ENCODE measurements around the gene CHPF2. TPM values are rescaled to one million over a fixed set of nuclear protein-coding genes. Genes with fewer than 3 reads are reported as not detected.

Gene CHPF2
- polyA plus RNA-seq, 4 donors = 11.6 to 27.2 (median 18.1) TPM

DNA sequence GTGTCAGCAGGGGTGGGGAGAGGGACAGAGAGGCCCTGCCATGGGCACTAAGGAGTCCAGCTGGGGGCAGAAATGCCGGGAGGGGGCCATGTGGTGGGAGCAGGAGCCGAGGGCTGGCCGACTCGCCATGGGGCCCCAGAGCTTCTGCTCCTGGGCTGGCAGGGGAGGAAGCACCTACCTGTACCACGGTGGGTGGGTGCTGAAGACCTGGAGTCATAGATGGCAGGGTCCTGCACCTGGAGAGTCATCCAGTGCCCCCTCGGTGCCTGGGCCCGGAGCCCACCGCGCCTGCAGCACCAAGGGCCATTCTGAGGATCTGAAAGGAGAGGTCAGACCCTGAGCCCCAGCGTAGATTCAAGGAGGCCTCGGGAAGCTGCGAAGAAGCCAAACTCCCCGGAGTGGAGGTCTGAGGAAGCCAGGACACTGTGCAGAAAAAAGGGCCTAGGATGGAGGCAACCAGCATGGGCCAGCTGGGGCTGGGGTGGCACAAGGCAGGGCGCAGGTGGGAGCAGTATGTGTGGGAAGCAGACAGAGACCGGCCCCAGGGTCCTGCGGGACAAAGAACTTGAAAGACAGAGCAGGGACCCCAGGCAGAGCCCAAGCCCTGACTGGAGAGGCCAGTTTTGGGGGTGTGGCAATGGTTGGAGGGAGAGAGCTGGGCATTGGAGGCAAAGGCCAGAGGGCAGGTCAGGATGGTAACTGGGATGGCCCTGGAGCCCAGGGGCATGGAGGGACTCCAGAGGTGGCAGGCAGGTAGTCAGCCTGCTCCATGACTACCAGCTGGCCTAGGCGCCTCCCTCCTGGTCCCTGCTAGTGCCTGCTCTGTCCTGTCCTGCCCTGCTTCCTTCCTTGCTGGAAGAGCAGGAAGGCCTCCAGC lies 42.9 kb downstream of the CHPF2 start:
- H3K4me3 ChIP-seq (ENCODE audit: low read depth in 1 of 3, low read length in 3 of 3) = no peak overlapping the region
- 80 to 82% (median 81%) methylated on average over 17 of the region's 17 CpGs for WGBS, 3 donors
- no peak overlapping the region for H3K27ac ChIP-seq (ENCODE audit: low read depth in 1 of 3, low read length in 2 of 3)
- no peak for FAIRE-seq
- no peaks in the 10 kb centered on the region for H3K9me3 ChIP-seq (ENCODE audit: control insufficient read depth in 2 of 2, insufficient read depth in 1 of 2, low read depth in 1 of 2, low read length in 1 of 2)
- H3K4me1 ChIP-seq (ENCODE audit: control insufficient read depth in 3 of 3, insufficient read depth in 2 of 3, low read depth in 1 of 3, low read length in 2 of 3) = peaks cover 0 to 4% (median 3%) of the 10 kb centered on the region in 3 donors
- DNase-seq = no peak
- peaks cover 0 to 32% (median 3%) of the 10 kb centered on the region in 3 donors for H3K27me3 ChIP-seq (ENCODE audit: control insufficient read depth in 3 of 3, insufficient read depth in 3 of 3, low read length in 3 of 3)
- H3K36me3 ChIP-seq (ENCODE audit: control insufficient read depth in 3 of 3, insufficient read depth in 2 of 3, low read depth in 1 of 3, low read length in 3 of 3) = no peaks in the 10 kb centered on the region

DNA sequence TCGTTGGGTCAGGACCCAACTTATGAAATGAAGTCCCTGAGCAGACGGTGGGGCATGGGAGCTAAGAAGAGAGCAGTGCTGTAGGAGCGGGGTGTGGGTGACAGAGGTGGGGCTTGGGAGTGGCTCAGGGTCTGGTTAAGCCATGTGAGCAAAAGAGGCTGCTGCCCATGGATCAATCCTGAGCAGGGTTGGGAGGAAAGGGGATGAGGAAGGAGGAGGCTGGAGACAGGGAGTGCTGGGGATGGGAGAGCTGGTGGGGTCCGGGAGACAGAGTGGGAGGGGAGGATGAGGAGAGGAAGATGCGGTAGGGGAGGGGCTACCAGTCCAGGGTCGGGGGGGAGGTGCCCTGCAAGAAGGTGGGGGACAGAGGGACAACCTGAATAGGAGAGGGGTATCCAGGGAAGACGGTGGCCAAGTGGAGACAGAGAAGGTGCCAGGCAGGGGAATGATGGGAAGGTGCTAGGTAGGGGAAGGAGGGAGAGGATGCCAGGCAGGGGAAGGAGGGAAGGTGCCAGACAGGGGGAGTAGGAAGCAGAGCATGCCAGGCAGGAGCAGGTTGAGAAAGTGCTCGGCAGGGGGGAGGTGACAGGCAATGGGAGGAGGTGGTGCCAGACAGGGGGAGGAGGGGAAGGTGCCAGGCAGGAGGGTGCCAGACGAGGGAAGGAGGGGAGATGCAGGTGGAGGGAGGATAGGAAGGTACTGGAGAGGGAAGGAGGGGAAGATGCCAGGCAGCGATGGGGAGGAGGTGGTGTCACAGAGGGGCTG lies 43.7 kb downstream of the CHPF2 start:
- Histone ChIP-seq H3K36me3 (ENCODE audit: control insufficient read depth in 3 of 3, insufficient read depth in 2 of 3, low read depth in 1 of 3, low read length in 3 of 3) (no peaks in the 10 kb centered on the region), H3K4me1 (ENCODE audit: control insufficient read depth in 3 of 3, insufficient read depth in 2 of 3, low read depth in 1 of 3, low read length in 2 of 3) (peaks cover 0 to 4% (median 3%) of the 10 kb centered on the region in 3 donors), H3K4me3 (ENCODE audit: low read depth in 1 of 3, low read length in 3 of 3) (no peak overlapping the region), H3K27ac (ENCODE audit: low read depth in 1 of 3, low read length in 2 of 3) (no peak overlapping the region), H3K9me3 (ENCODE audit: control insufficient read depth in 2 of 2, insufficient read depth in 1 of 2, low read depth in 1 of 2, low read length in 1 of 2) (no peaks in the 10 kb centered on the region), H3K27me3 (ENCODE audit: control insufficient read depth in 3 of 3, insufficient read depth in 3 of 3, low read length in 3 of 3) (peaks cover 0 to 34% (median 3%) of the 10 kb centered on the region in 3 donors)
- no peak for FAIRE-seq
- 12 to 25% (median 18%) methylated on average over 10 of the region's 10 CpGs for WGBS, 3 donors
- no peak for DNase-seq

DNA sequence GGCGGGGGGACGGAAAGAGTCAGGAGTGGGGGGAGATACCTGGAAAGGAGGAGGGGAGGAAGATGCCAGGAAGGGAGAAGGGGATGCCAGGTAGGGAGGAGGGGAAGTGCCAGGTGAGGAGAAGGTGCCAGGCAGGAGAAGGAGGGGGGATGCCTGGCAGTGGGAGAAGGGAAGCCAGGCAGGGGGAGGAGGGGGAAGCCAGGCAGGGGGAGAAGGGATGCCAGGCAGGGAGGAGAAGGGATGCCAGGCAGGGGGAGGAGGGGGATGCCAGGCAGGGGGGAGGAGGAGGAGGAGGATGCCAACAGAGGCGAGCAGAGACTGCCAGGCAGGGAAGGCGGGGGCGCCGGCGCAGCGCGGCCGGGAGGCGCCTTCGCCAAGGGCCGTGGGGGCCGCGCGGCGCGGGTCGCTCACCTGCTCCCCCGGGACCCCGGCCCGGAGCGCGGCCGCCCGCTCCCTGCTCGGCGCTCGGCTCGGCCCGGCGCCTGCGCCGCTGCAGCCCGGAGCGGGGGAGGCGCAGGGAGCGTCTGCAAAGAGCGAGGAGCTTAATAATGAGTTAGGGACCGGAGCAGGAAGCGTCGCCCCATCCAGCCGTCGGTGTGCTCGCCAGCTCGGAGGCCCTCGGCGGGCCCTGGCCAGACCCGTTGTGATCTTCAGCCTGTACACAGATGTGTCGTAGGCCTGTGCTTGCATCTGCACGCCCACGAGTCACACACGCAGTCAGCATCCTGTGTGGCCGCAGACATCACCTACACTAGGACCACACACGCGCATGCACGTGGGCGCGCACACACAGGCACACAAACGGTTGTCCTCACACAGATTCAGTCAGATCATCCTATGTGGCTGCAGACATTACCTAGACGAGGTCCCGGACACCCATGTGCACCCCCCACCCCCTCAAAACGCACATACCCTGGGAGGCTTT lies 44.6 kb downstream of the CHPF2 start:
- FAIRE-seq (no peak), DNase-seq (peak; percentile 14 to 69)
- WGBS, 3 donors = 4 to 9% (median 4%) methylated on average over 28 to 63 of the region's 63 CpGs

DNA sequence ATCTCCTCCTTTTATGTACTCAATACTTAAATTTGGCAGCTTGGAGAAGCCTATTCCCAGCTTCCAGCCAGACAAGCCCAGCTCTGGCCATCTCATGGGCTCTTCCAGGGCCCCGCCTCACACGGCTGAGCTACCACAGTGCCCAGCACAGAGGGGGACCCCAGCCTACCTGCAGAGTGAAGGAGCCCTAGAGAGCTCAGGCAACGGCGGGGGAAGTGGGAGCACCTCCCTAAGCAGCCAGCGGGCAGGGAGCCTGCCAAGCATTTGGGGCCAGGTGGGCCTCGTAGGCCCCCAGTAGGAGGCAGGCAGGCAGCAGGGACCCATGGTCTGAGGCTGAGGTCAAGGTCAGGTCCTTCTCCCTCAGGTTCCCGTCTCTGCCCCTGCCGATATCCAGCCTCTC lies 45.3 kb downstream of the CHPF2 start:
- DNase-seq (no peak), FAIRE-seq (no peak)
- H3K9me3 ChIP-seq (ENCODE audit: control insufficient read depth in 2 of 2, insufficient read depth in 1 of 2, low read depth in 1 of 2, low read length in 1 of 2) = no peaks in the 10 kb centered on the region
- H3K4me1 ChIP-seq (ENCODE audit: control insufficient read depth in 3 of 3, insufficient read depth in 2 of 3, low read depth in 1 of 3, low read length in 2 of 3) = peaks cover 0 to 3% (median 0%) of the 10 kb centered on the region in 3 donors
- no peaks in the 10 kb centered on the region for H3K36me3 ChIP-seq (ENCODE audit: control insufficient read depth in 3 of 3, insufficient read depth in 2 of 3, low read depth in 1 of 3, low read length in 3 of 3)
- no peak overlapping the region for H3K27ac ChIP-seq (ENCODE audit: low read depth in 1 of 3, low read length in 2 of 3)
- peaks cover 0 to 45% (median 3%) of the 10 kb centered on the region in 3 donors for H3K27me3 ChIP-seq (ENCODE audit: control insufficient read depth in 3 of 3, insufficient read depth in 3 of 3, low read length in 3 of 3)
- 59 to 74% (median 71%) methylated on average over 6 to 8 of the region's 8 CpGs for WGBS, 3 donors
- H3K4me3 ChIP-seq (ENCODE audit: low read depth in 1 of 3, low read length in 3 of 3) = no peak overlapping the region

More for the DNA sequence above, 44.6 kb downstream of the CHPF2 start:
- peak overlapping the region in 2 of 3 donors; percentile 19 to 52 for H3K4me3 ChIP-seq (ENCODE audit: low read depth in 1 of 3, low read length in 3 of 3)
- H3K36me3 ChIP-seq (ENCODE audit: control insufficient read depth in 3 of 3, insufficient read depth in 2 of 3, low read depth in 1 of 3, low read length in 3 of 3) = no peaks in the 10 kb centered on the region
- peaks cover 0 to 41% (median 3%) of the 10 kb centered on the region in 3 donors for H3K27me3 ChIP-seq (ENCODE audit: control insufficient read depth in 3 of 3, insufficient read depth in 3 of 3, low read length in 3 of 3)
- H3K27ac ChIP-seq (ENCODE audit: low read depth in 1 of 3, low read length in 2 of 3) = no peak overlapping the region
- H3K9me3 ChIP-seq (ENCODE audit: control insufficient read depth in 2 of 2, insufficient read depth in 1 of 2, low read depth in 1 of 2, low read length in 1 of 2) = no peaks in the 10 kb centered on the region
- H3K4me1 ChIP-seq (ENCODE audit: control insufficient read depth in 3 of 3, insufficient read depth in 2 of 3, low read depth in 1 of 3, low read length in 2 of 3) = peaks cover 0 to 3% (median 2%) of the 10 kb centered on the region in 3 donors

DNA sequence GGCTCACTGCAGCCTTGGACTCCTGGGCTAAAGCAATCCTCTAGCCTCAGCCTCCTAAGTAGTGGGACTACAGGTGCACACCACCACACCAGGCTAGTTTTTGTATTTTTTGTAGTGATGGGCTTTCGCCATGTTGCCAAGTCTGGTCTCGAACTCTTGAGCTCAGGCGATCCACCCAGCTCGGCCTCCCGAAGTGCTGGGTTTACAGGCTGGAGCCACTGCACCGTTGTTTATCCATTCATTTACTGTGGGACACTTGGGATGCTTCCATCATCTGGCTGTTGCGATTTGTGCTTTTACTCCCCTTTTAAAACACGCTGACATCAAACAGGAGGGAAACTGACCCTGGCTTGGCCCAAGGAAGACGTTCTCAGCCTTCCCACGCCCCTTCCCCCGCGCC lies 46.7 kb downstream of the CHPF2 start:
- no peak for DNase-seq
- 86 to 92% (median 89%) methylated on average over 12 of the region's 12 CpGs for WGBS, 3 donors
- no peak for FAIRE-seq
- no peak overlapping the region for H3K27ac ChIP-seq (ENCODE audit: low read depth in 1 of 3, low read length in 2 of 3)
- peaks cover 0 to 2% of the 10 kb centered on the region in 2 donors for H3K9me3 ChIP-seq (ENCODE audit: control insufficient read depth in 2 of 2, insufficient read depth in 1 of 2, low read depth in 1 of 2, low read length in 1 of 2)
- no peaks in the 10 kb centered on the region for H3K36me3 ChIP-seq (ENCODE audit: control insufficient read depth in 3 of 3, insufficient read depth in 2 of 3, low read depth in 1 of 3, low read length in 3 of 3)
- H3K27me3 ChIP-seq (ENCODE audit: control insufficient read depth in 3 of 3, insufficient read depth in 3 of 3, low read length in 3 of 3) = peaks cover 0 to 48% (median 3%) of the 10 kb centered on the region in 3 donors
- no peak overlapping the region for H3K4me3 ChIP-seq (ENCODE audit: low read depth in 1 of 3, low read length in 3 of 3)
- H3K4me1 ChIP-seq (ENCODE audit: control insufficient read depth in 3 of 3, insufficient read depth in 2 of 3, low read depth in 1 of 3, low read length in 2 of 3) = peaks cover 0 to 3% (median 0%) of the 10 kb centered on the region in 3 donors

DNA sequence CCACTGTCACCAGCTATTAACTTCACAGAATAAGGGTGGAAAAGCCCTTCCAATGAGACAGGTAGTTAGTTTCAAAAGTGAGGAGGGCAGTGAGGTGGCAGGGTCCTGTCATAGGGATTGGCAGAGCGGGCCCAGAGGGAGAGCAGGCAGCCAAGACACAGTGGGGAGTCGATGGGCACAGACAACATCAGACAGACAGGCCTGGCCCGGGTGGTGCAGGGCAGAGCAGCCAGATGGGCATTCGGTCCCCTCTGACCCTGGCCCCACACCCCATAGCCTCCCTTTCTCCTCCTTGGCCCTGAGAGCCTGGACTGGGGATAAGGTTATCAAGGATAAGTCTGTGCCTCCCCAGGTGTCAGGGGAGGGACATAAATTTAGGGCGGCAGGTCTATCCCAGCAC lies 47.6 kb downstream of the CHPF2 start:
- peaks cover 0 to 50% (median 3%) of the 10 kb centered on the region in 3 donors for H3K27me3 ChIP-seq (ENCODE audit: control insufficient read depth in 3 of 3, insufficient read depth in 3 of 3, low read length in 3 of 3)
- peaks cover 0 to 2% of the 10 kb centered on the region in 2 donors for H3K9me3 ChIP-seq (ENCODE audit: control insufficient read depth in 2 of 2, insufficient read depth in 1 of 2, low read depth in 1 of 2, low read length in 1 of 2)
- 79 to 89% (median 81%) methylated on average over 5 of the region's 5 CpGs for WGBS, 3 donors
- DNase-seq (no peak), FAIRE-seq (no peak)
- peaks cover 0 to 3% (median 0%) of the 10 kb centered on the region in 3 donors for H3K4me1 ChIP-seq (ENCODE audit: control insufficient read depth in 3 of 3, insufficient read depth in 2 of 3, low read depth in 1 of 3, low read length in 2 of 3)
- H3K36me3 ChIP-seq (ENCODE audit: control insufficient read depth in 3 of 3, insufficient read depth in 2 of 3, low read depth in 1 of 3, low read length in 3 of 3) = no peaks in the 10 kb centered on the region
- H3K4me3 ChIP-seq (ENCODE audit: low read depth in 1 of 3, low read length in 3 of 3) = no peak overlapping the region
- H3K27ac ChIP-seq (ENCODE audit: low read depth in 1 of 3, low read length in 2 of 3) = no peak overlapping the region

DNA sequence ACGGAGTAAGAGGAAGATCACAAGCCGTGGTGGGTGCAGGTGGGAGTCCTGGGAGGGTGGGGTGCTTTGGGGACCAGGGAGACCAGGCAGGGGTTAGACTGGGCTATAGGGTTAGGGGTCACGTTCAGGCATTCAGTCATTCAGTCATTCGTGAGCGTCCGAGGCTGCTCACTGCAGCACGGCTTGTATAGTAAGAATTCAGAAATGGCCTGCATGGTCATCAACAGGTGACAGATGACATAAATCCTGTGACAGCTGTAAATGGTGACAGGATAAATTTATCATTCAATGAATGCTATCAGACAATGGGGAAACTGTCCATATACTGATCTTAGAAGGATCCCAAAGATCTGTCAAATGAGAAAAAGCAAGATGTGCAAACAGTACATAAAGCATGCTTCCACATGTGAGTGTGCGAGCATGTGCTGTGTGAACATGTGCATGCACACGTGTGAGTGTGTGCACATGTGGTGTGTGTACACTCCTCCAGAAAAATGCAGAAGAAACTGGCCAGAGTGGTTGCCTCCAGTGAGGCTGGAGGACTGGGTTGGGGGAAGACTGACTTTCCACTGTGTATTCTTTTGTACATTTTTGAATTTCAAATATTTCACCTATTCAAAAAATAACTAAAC lies 48.2 kb downstream of the CHPF2 start:
- H3K36me3 ChIP-seq (ENCODE audit: control insufficient read depth in 3 of 3, insufficient read depth in 2 of 3, low read depth in 1 of 3, low read length in 3 of 3) = no peaks in the 10 kb centered on the region
- DNase-seq = no peak
- H3K4me3 ChIP-seq (ENCODE audit: low read depth in 1 of 3, low read length in 3 of 3) = no peak overlapping the region
- peaks cover 0 to 48% (median 3%) of the 10 kb centered on the region in 3 donors for H3K27me3 ChIP-seq (ENCODE audit: control insufficient read depth in 3 of 3, insufficient read depth in 3 of 3, low read length in 3 of 3)
- no peak for FAIRE-seq
- peaks cover 0 to 3% (median 0%) of the 10 kb centered on the region in 3 donors for H3K4me1 ChIP-seq (ENCODE audit: control insufficient read depth in 3 of 3, insufficient read depth in 2 of 3, low read depth in 1 of 3, low read length in 2 of 3)
- WGBS, 3 donors = 83 to 90% (median 88%) methylated on average over 9 of the region's 9 CpGs
- no peak overlapping the region for H3K27ac ChIP-seq (ENCODE audit: low read depth in 1 of 3, low read length in 2 of 3)
- H3K9me3 ChIP-seq (ENCODE audit: control insufficient read depth in 2 of 2, insufficient read depth in 1 of 2, low read depth in 1 of 2, low read length in 1 of 2) = peaks cover 0 to 2% of the 10 kb centered on the region in 2 donors

All from small intestine (tissue), 7 donors.